Raji (cell line): Measurements from ENCODE around the gene AJM1.

ENCODE experiments used
- POLR2A ChIP-seq: IDR thresholded peaks from 2 replicates; pipeline ENCODE4 v1.6.1; 2011; ENCODE audit warnings: low read depth, low read length, control low read depth; ENCODE audit not compliant: insufficient read depth

The AJM1 gene

GRCh38 chr9:136856541-136857141 is 14.4 kb downstream of the AJM1 start:
- TF ChIP-seq POLR2A = no peak

GRCh38 chr9:136857166-136857565 is 14.9 kb downstream of the AJM1 start:
- TF ChIP-seq POLR2A = no peak

GRCh38 chr9:136857581-136858412 is 15.5 kb downstream of the AJM1 start:
- 0 out of 2 replicates have a peak, but pooled peaks have one; percentile 18 for TF ChIP-seq POLR2A

- TF ChIP-seq POLR2A = no peak
Measured at GRCh38 chr9:136858452-136858843, 16.2 kb downstream of the AJM1 start.

GRCh38 chr9:136858844-136859757 is 16.8 kb downstream of the AJM1 start:
- no peak for TF ChIP-seq POLR2A

- no peak for TF ChIP-seq POLR2A
Measured at GRCh38 chr9:136860529-136860928, 18.3 kb downstream of the AJM1 start.

GRCh38 chr9:136860933-136861873 is 18.9 kb downstream of the AJM1 start:
- 0 out of 2 replicates have a peak, but pooled peaks have one; percentile 28 for TF ChIP-seq POLR2A

GRCh38 chr9:136861874-136862457 is 19.7 kb downstream of the AJM1 start:
- TF ChIP-seq POLR2A = no peak

- no peak for TF ChIP-seq POLR2A
Measured at GRCh38 chr9:136862849-136863622, 20.8 kb downstream of the AJM1 start.

- no peak for TF ChIP-seq POLR2A
Measured at GRCh38 chr9:136863623-136864273, 21.5 kb downstream of the AJM1 start.

GRCh38 chr9:136865041-136865767 is 22.9 kb downstream of the AJM1 start:
- no peak for TF ChIP-seq POLR2A

GRCh38 chr9:136865768-136866103 is 23.5 kb downstream of the AJM1 start:
- TF ChIP-seq POLR2A = no peak
